Stimulated activated CD4-positive, alpha-beta T cell treated with anti-CD3 and anti-CD28 coated beads, Interleukin-12 subunit alpha, Interleukin-12 subunit beta, amount 100 ng/mL, for 4 hours (primary cell): Measurements from ENCODE around the gene OPRD1.
A peak's percentile ranks its signal among the peaks of the same experiment; 100 is the strongest.

ENCODE experiments used
- DNase-seq: peaks from one replicate; pipeline ENCODE4 v3.0.0-alpha.2; 2020

The OPRD1 gene

DNA sequence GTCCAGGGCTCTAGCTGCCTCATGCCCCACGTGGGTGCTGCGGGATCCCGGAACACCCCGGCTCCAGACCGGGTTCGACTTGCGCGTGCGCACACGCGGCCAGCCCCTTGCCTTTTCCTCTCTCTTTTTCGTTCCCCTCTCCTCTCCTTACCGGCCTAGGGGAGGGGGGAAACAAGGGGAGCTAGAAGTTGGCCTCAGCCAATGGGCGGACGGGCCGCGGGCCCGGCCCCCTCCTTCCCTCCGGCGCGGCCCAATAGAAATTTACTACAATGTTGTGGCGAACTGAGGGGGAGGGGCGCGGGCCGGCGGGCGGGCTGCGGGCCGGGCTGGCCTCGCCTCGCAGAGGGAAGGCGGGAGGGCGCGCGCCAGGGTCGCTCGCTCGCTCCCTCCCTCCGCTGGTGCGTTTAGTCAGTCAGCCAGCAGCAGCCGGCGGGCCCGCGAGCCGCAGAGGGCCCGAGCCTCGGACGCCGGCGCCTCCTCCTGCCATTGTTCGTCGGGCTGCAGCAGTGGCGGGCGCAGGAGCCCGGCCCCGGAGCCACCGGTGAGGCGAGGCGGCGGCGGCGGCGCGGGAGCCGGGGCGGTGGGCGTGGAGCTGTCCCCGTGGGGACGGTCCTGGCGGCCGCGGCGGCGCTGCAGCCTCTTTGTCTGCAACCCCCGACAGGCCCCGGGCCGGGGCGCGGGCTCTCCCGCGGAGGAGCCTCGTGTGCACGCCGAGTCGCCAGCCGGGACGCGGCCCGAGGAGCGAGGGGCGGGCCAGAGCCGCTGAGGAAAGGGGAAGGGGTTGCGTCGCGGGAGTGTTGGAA, 102.5 kb downstream of the OPRD1 start, which contains the start of gene EPB41:
Gene EPB41, plus strand, starts transcription at position 342 of the 803 bp plus-strand sequence. CDS start 72,869 bp downstream, outside the sequence.
- DNase-seq = peak; percentile 90

DNA sequence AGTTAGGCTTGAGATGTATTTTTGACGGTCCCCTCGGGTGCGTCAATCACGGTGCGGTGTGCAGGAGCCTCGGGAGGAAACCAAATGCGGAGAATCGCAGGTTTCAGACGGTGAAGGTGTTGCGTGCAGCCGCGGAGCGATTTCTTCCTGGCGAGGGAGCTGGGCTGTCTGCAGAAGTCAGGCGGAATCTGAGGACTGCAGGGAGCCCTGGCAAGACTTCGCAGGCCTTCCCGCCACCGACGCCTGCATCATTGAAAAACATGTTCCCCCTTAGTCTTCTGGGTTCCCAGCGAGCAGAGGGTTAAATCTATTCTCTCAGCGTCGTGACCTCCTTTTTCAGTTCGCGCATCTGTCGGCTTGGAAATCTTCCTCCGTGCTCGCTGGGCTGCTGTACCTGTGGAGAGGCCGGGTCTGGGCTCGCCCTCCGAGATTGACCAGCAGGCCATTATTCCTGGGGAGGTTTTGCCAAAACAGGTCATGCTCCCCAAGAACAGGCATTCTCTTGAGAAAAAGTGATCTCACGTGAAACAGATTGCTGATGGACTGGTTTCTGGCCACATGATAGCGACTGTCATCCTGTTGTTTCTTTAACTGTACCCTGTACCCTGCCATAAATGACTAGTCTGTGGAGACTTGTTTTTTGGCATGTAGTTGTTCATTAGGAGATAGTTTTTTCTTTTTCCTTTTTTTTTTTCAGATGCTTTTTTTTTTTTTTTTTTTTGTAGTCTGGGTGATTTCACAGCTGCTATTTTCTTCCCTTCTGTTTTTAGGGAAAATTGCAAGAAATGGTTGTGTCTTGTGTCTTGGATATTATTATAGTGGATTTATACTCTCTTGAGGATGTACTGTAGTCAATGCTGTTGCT, 103.3 kb downstream of the OPRD1 start:
- DNase-seq = peak; percentile 35

- DNase-seq = no peak
These were observed 105.8 kb downstream of the OPRD1 start for GRCh38 chr1:28917757-28918118.
